ENCODE data around the gene BMI1. TPM values are rescaled to one million over a fixed set of nuclear protein-coding genes. Genes with fewer than 3 reads are reported as not detected.
"Not testable (repeated sequence)": the region's sequence is repeated elsewhere in the genome, so short reads cannot be mapped to it uniquely, and the experiment has no call there.

The BMI1 gene
- 100 to 1,000 TPM; 103 to 113 (median 109) TPM for polyA plus RNA-seq (ENCODE audit: insufficient read length in 4 of 4)

- DNase-seq (ENCODE audit: low read depth in 4 of 4, low spot score in 2 of 4), result peak in 1 of 4 donors; percentile 13
Observed at GRCh38 chr10:22320591-22321155, at the start of gene BMI1. Gene BMI1, plus strand, starts transcription at chr10:22321099. Its CDS starts 5,351 bp downstream, at chr10:22326450.

DNA sequence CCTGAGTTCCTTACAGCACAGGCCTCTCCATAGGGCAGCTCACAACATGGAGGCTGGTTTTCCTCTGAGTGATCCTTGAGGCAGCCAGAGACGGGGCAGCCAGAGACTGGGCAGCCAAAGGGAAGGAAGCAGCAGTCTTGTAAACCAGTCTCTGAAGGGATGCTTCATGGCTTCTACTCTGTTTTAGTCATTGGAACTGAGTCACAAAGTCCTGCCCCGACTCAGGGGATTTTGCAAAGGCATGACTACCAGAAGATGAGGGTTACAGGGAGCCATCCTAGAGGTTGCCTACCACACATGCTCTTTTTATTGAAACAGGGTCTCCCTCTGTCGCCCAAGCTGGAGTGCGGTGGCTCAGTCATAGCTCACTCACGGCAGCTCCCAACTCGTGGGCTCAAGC, 49.1 kb upstream of the BMI1 start:
- no peak for DNase-seq (ENCODE audit: low read depth in 4 of 4, low spot score in 2 of 4)

GRCh38 chr10:22278441-22278782, 42.5 kb upstream of the BMI1 start:
- no peak for DNase-seq (ENCODE audit: low read depth in 4 of 4, low spot score in 2 of 4)

GRCh38 chr10:22280078-22280477, 40.8 kb upstream of the BMI1 start:
- DNase-seq (ENCODE audit: low read depth in 4 of 4, low spot score in 2 of 4), result no peak

DNA sequence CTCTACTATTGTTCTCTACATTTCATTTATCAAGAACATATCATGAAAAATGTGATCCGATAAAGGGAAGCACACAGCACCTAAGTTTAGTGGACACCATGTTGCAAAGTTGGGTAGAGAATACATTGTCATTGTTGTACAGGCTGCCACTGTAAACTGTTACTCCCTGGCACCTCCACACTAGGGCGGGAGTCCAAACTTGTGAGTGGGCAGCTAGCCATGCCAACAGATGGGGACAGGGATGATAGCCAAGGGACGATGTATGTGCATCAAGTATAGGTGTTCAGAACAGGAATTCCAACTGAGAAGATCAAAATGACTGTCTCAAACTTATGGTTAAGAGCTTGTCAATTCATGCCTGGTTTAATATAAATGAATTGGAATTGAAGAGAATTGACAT, 35.8 kb upstream of the BMI1 start:
- no peak for DNase-seq (ENCODE audit: low read depth in 4 of 4, low spot score in 2 of 4)

GRCh38 chr10:22293747-22294404, 27.0 kb upstream of the BMI1 start:
- DNase-seq (ENCODE audit: low read depth in 4 of 4, low spot score in 2 of 4), result no peak

DNA sequence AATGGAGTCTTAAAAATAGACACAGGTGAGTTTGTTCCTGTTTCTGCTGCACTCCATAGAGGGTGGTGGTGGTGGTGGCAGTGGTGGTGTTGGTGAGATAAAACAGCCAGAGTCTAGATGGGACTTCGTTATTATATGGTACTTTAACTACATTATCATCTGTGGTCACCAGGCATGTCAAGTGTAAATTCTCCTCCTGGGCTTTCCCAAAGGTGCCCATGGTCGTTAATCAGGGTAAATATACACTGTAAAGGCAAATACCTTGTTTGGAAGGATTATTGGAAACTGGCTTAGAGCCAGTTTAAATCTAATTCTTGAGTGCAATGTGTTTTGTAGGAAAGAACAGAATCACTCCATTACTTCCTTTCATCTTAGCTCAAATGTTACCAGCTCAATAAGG, 26.2 kb upstream of the BMI1 start:
- DNase-seq (ENCODE audit: low read depth in 4 of 4, low spot score in 2 of 4), result no peak

DNA sequence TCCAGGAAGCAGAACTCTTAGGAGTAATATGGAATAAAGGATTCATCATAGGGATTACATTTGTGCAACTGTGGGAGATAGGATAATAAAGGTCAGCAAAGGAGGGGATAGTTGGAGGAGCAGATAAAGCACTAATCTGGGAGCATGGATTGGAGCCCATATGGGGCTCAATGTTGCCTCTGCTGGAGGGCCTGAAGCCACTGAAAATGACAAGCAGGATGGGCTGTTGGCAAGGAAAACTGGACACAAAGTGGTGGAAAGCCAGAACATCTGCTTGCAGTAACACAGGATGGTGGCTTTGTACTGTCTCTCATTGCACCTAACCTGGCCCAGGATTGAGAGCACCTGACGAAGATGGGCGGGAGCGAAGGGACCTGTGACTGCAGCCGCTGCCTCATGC, 19.7 kb upstream of the BMI1 start:
- no peak for DNase-seq (ENCODE audit: low read depth in 4 of 4, low spot score in 2 of 4)

- DNase-seq (ENCODE audit: low read depth in 4 of 4, low spot score in 2 of 4), result no peak
Observed at GRCh38 chr10:22303461-22303860, 17.4 kb upstream of the BMI1 start.

- no peak for DNase-seq (ENCODE audit: low read depth in 4 of 4, low spot score in 2 of 4)
Observed at GRCh38 chr10:22305721-22306120, 15.2 kb upstream of the BMI1 start.

DNA sequence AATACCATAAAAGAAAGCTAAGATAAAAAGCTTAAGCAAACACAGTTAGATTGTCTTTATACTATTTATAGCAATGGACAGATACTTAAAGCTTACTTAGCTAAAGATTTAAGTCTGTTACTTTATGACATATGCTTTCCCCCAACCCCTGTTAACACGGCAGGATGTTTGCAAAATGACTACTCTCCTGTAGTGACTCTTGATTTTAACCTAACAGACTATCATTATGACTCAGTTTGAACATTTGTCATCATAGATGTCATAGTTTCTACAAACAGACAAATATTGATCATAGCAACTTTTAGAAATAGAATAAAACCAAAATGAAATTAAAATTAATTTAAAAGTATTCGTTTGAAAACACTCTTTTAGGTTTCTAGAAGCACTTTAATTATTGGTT, 12.5 kb upstream of the BMI1 start:
- no peak for DNase-seq (ENCODE audit: low read depth in 4 of 4, low spot score in 2 of 4)

- no peak for DNase-seq (ENCODE audit: low read depth in 4 of 4, low spot score in 2 of 4)
Observed at GRCh38 chr10:22309180-22310000, 11.5 kb upstream of the BMI1 start.

DNA sequence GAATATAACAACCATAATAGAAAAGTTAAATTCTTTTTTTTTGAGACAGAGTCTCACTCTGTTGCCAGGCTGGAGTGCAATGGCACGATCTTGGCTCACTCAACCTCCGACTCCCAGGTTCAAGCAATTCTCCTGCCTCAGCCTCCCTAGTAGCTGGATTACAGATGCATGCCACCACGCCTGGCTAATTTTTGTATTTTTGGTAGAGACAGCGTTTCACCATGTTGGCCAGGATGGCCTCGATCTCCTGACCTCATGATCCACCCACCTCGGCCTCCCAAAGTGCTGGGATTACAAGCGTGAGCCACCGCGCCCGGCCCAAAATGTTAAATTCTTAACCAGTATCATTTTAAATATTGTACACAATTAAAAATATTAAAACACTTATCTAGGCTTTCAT, 10.9 kb upstream of the BMI1 start:
- not testable (repeated sequence) for DNase-seq (ENCODE audit: low read depth in 4 of 4, low spot score in 2 of 4)

- DNase-seq (ENCODE audit: low read depth in 4 of 4, low spot score in 2 of 4), result no peak
Observed at GRCh38 chr10:22310928-22311327, 10.0 kb upstream of the BMI1 start.

- no peak for DNase-seq (ENCODE audit: low read depth in 4 of 4, low spot score in 2 of 4)
Observed at GRCh38 chr10:22314852-22315251, 6.0 kb upstream of the BMI1 start.

DNA sequence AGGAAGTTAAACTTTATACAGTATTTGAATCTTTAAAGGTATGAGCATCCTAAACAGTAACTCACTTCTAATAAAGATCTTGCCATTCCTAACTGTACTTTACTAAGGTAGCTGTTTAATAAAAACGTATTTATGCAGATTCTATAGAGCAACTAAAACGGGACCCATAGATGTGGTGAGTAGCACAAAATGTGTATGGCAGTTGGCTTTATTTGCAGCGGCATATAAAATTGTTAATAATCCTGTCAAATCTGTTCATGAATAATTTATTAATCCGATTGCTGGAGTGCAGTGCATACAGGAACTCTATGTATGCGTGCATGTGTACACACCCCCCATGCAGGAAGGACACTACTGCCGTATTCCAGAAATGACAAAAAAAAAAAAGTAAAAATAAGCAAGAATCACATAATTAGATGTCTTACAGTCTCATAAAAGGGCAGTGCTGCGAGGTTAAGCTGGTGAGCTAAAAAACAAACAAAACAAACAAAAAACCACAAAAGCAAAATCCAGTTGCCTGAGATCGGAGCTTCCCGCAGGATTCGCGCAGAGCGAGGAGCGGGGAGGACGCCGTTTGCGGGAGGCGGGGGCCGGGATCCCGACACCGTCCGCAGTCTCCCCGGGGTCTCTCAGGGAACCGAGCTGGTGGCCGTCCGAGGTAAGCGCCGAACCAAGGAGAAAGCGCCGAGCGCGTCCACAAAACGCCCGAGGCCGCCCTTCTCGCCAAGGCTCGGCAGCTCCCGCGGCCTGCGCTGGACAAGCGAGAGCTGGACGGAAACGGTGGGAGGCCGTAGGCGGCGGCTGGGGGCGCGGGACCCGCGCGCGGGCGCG, 5.2 kb upstream of the BMI1 start:
- DNase-seq (ENCODE audit: low read depth in 4 of 4, low spot score in 2 of 4), result no peak

DNA sequence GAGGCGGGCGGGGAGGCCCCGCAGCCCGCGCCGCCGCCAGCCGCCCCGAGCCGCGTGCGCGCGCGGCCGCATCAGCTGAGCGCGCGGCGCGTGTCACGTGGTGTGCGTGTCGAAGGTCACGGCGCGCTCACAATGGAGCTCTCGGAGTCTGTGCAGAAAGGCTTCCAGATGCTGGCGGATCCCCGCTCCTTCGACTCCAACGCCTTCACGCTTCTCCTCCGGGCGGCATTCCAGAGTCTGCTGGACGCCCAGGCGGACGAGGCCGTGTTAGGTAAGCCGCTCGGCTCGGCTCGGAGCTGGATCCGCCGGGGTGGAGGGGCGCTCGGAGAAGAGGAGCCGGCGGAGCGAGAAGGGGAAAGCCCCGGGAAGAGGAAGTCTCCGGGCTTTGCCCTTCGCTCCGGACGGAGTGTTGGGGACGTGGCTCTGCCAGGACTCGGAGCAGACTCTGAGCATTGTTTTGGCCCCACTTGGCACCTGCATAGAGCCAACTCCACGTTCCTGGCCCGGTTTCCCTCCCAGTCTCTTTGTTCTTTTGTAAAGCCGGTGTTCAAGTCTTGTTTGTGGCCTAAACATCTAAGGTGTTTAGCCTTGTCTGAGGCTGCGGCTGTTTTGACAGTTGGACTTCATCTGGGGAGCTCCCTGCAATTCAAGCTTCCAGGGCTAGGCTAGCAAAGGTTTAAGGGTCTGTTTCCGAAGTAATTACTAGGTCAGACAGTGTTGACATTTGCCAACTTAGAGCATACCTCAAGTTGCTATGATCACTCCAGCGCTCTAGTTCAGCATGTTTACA, 4.4 kb upstream of the BMI1 start, which contains the start of gene COMMD3:
TSS of gene COMMD3 (plus strand) at position 103 of the 790 bp plus-strand sequence. CDS start at position 133, 30 bp downstream.
- DNase-seq (ENCODE audit: low read depth in 4 of 4, low spot score in 2 of 4), result no peak

DNA sequence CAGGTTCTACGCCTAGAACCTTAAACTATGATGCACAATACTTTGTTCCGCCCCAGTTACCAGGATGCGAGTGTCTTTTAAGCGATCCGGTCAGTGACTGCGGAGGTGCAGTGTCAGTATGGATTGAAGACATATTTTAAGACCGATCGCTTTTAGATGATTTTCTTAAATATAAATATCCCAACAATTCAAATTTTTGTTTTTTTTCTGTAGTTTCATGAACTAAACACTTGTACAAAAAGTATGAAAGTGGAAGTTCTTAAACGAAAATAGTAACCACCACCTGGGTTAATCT, 3.9 kb upstream of the BMI1 start:
- DNase-seq (ENCODE audit: low read depth in 4 of 4, low spot score in 2 of 4), result no peak

- DNase-seq (ENCODE audit: low read depth in 4 of 4, low spot score in 2 of 4), result no peak
Observed at GRCh38 chr10:22317771-22318565, 2.9 kb upstream of the BMI1 start.

Measured in left renal cortex interstitium (tissue), 4 donors.